Central memory CD8-positive, alpha-beta T cell (primary cell): ENCODE data around the gene HECTD4.
A peak's percentile ranks its signal among the peaks of the same experiment; 100 is the strongest.

Experiments used
- ATAC-seq: fragments of 150-1000 bp; cut with Tn5 transposase; replicated peaks from 2 replicates; pipeline ENCODE4 v1.10.0; 2022; ENCODE audit warnings: mild to moderate bottlenecking, moderate FRiP score, moderate number of reproducible peaks; ENCODE audit not compliant: poor library complexity, severe bottlenecking; ENCODE audit errors: extremely low read depth
- DNase-seq, 2 donors: peaks; one replicate each; pipeline ENCODE4 v3.0.0; 2021; ENCODE audit warnings: low spot score in 2 of 2
- H3K27ac Mint-ChIP-seq: one replicate; pipeline ENCODE4 v1.8.0; 2022; ENCODE audit warnings: low read depth, mild to moderate bottlenecking, moderate library complexity, mixed read lengths
- H3K27me3 Mint-ChIP-seq: one replicate; pipeline ENCODE4 v1.8.0; 2022; ENCODE audit warnings: mixed read lengths
- H3K36me3 Mint-ChIP-seq: one replicate; pipeline ENCODE4 v1.8.0; 2022; ENCODE audit warnings: mild to moderate bottlenecking, moderate library complexity, mixed read lengths; ENCODE audit not compliant: insufficient read depth
- H3K4me1 Mint-ChIP-seq: one replicate; pipeline ENCODE4 v1.8.0; 2022; ENCODE audit warnings: mixed read lengths
- H3K4me3 Mint-ChIP-seq: one replicate; pipeline ENCODE4 v1.8.0; 2022; ENCODE audit warnings: mild to moderate bottlenecking, moderate library complexity, mixed read lengths
- H3K9me3 Mint-ChIP-seq: one replicate; pipeline ENCODE4 v1.8.0; 2022; ENCODE audit warnings: mixed read lengths

The HECTD4 gene

GRCh38 chr12:112183141-112184021 is 198.8 kb downstream of the HECTD4 start:
- H3K27ac Mint-ChIP-seq, result no peak overlapping the region
- H3K9me3 Mint-ChIP-seq, result no peaks in the 10 kb centered on the region
- no peak for DNase-seq
- peaks cover 33% of the 10 kb centered on the region for H3K36me3 Mint-ChIP-seq
- H3K27me3 Mint-ChIP-seq, result no peaks in the 10 kb centered on the region
- no peak overlapping the region for H3K4me3 Mint-ChIP-seq
- ATAC-seq, result no peak
- H3K4me1 Mint-ChIP-seq, result no peaks in the 10 kb centered on the region

- Mint-ChIP-seq H3K36me3 (peaks cover 37% of the 10 kb centered on the region), H3K27ac (no peak overlapping the region)
Measured at GRCh38 chr12:112182499-112182898, 199.7 kb downstream of the HECTD4 start.

GRCh38 chr12:112180422-112180821 is 201.8 kb downstream of the HECTD4 start:
- DNase-seq (no peak), ATAC-seq (no peak)
- peaks cover 38% of the 10 kb centered on the region for H3K36me3 Mint-ChIP-seq
- H3K4me1 Mint-ChIP-seq, result no peaks in the 10 kb centered on the region
- H3K9me3 Mint-ChIP-seq, result no peaks in the 10 kb centered on the region
- H3K27me3 Mint-ChIP-seq, result no peaks in the 10 kb centered on the region
- no peak overlapping the region for H3K4me3 Mint-ChIP-seq
- no peak overlapping the region for H3K27ac Mint-ChIP-seq

More at GRCh38 chr12:112182499-112182898, 199.7 kb downstream of the HECTD4 start:
- Mint-ChIP-seq H3K4me3 (no peak overlapping the region), H3K27me3 (no peaks in the 10 kb centered on the region), H3K9me3 (no peaks in the 10 kb centered on the region), H3K4me1 (no peaks in the 10 kb centered on the region)
- DNase-seq, result no peak
- no peak for ATAC-seq

GRCh38 chr12:112179916-112180315 is 202.3 kb downstream of the HECTD4 start:
- H3K36me3 Mint-ChIP-seq, result peaks cover 36% of the 10 kb centered on the region
- DNase-seq (no peak), ATAC-seq (no peak)
- no peak overlapping the region for H3K27ac Mint-ChIP-seq
- H3K9me3 Mint-ChIP-seq, result no peaks in the 10 kb centered on the region
- H3K27me3 Mint-ChIP-seq, result no peaks in the 10 kb centered on the region
- H3K4me1 Mint-ChIP-seq, result no peaks in the 10 kb centered on the region
- H3K4me3 Mint-ChIP-seq, result no peak overlapping the region

- no peak for ATAC-seq
- no peaks in the 10 kb centered on the region for H3K4me1 Mint-ChIP-seq
- H3K4me3 Mint-ChIP-seq, result no peak overlapping the region
- H3K27me3 Mint-ChIP-seq, result no peaks in the 10 kb centered on the region
- no peak overlapping the region for H3K27ac Mint-ChIP-seq
- H3K36me3 Mint-ChIP-seq, result peaks cover 31% of the 10 kb centered on the region
- H3K9me3 Mint-ChIP-seq, result no peaks in the 10 kb centered on the region
- no peak for DNase-seq
Measured at GRCh38 chr12:112179341-112179740, 202.9 kb downstream of the HECTD4 start.

GRCh38 chr12:112178796-112179195 is 203.4 kb downstream of the HECTD4 start:
- H3K27me3 Mint-ChIP-seq, result no peaks in the 10 kb centered on the region
- H3K4me1 Mint-ChIP-seq, result no peaks in the 10 kb centered on the region
- H3K9me3 Mint-ChIP-seq, result no peaks in the 10 kb centered on the region
- ATAC-seq (no peak), DNase-seq (no peak)
- H3K4me3 Mint-ChIP-seq, result no peak overlapping the region
- no peak overlapping the region for H3K27ac Mint-ChIP-seq
- peaks cover 29% of the 10 kb centered on the region for H3K36me3 Mint-ChIP-seq

- Mint-ChIP-seq H3K36me3 (peaks cover 29% of the 10 kb centered on the region), H3K9me3 (no peaks in the 10 kb centered on the region), H3K27me3 (no peaks in the 10 kb centered on the region), H3K4me3 (no peak overlapping the region), H3K27ac (no peak overlapping the region), H3K4me1 (no peaks in the 10 kb centered on the region)
- DNase-seq, result no peak
- no peak for ATAC-seq
Measured at GRCh38 chr12:112176321-112177010, 205.8 kb downstream of the HECTD4 start.

GRCh38 chr12:112175361-112176155 is 206.7 kb downstream of the HECTD4 start:
- H3K36me3 Mint-ChIP-seq, result peaks cover 27% of the 10 kb centered on the region
- no peaks in the 10 kb centered on the region for H3K4me1 Mint-ChIP-seq
- no peaks in the 10 kb centered on the region for H3K27me3 Mint-ChIP-seq
- ATAC-seq (no peak), DNase-seq (no peak)
- no peak overlapping the region for H3K27ac Mint-ChIP-seq
- H3K4me3 Mint-ChIP-seq, result no peak overlapping the region
- H3K9me3 Mint-ChIP-seq, result no peaks in the 10 kb centered on the region

GRCh38 chr12:112172556-112173324 is 209.5 kb downstream of the HECTD4 start:
- ATAC-seq (no peak), DNase-seq (no peak)
- Mint-ChIP-seq H3K36me3 (peaks cover 25% of the 10 kb centered on the region), H3K27ac (no peak overlapping the region), H3K27me3 (no peaks in the 10 kb centered on the region), H3K4me1 (peaks cover 8% of the 10 kb centered on the region), H3K4me3 (no peak overlapping the region), H3K9me3 (no peaks in the 10 kb centered on the region)

GRCh38 chr12:112170971-112171596 is 211.1 kb downstream of the HECTD4 start:
- Mint-ChIP-seq H3K4me1 (peaks cover 8% of the 10 kb centered on the region), H3K27ac (no peak overlapping the region), H3K36me3 (peaks cover 24% of the 10 kb centered on the region), H3K27me3 (no peaks in the 10 kb centered on the region), H3K9me3 (no peaks in the 10 kb centered on the region), H3K4me3 (no peak overlapping the region)
- ATAC-seq, result no peak
- DNase-seq, result no peak

- H3K9me3 Mint-ChIP-seq, result no peaks in the 10 kb centered on the region
- DNase-seq (no peak), ATAC-seq (no peak)
- no peak overlapping the region for H3K4me3 Mint-ChIP-seq
- peaks cover 24% of the 10 kb centered on the region for H3K36me3 Mint-ChIP-seq
- peaks cover 8% of the 10 kb centered on the region for H3K4me1 Mint-ChIP-seq
- H3K27ac Mint-ChIP-seq, result peak overlapping the region; percentile 83
- H3K27me3 Mint-ChIP-seq, result no peaks in the 10 kb centered on the region
Measured at GRCh38 chr12:112170376-112170775, 211.9 kb downstream of the HECTD4 start.
